ENCODE measurements around the gene SPEG. TPM values are rescaled to one million over a fixed set of nuclear protein-coding genes. Genes with fewer than 3 reads are reported as not detected.

SPEG gene
- total RNA-seq, 1 donor from 2014 or later, result 5.6 TPM

DNA sequence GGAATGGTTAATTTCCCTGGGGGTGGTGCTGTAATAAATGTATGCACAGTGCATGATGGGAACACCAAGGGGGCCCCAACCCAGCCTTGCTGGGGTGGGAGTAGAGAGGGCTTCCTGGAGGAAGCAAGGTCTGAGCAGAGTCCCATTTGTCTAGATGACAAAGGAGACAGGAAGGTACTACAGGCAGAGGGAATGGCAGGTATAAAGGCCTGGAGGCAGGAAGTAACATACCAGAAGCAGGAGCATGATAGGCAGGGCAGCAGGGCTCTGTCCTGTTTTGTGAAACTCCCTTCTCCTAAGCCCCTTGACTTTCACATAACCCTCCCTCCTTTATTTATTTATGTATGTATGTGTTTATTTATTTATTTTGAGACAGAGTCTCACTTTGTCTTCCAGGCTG, 68.0 kb downstream of the SPEG start:
- Mint-ChIP-seq H3K27me3 (ENCODE audit: insufficient read depth, low read depth) (peaks cover 13% of the 10 kb centered on the region), H3K27ac (no peak overlapping the region), H3K9me3 (no peaks in the 10 kb centered on the region), H3K4me1 (peaks cover 37% of the 10 kb centered on the region), H3K4me3 (no peak overlapping the region), H3K36me3 (no peaks in the 10 kb centered on the region)
- peaks cover 9% of the 10 kb centered on the region for H3K27me3 ChIP-seq
- no peak for TF ChIP-seq EZH2 (IDR thresholded peaks at IDR 0.05)
- no peak for TF ChIP-seq EZH2phosphoT487 (IDR thresholded peaks at IDR 0.05)
- TF ChIP-seq, protein P1, sequence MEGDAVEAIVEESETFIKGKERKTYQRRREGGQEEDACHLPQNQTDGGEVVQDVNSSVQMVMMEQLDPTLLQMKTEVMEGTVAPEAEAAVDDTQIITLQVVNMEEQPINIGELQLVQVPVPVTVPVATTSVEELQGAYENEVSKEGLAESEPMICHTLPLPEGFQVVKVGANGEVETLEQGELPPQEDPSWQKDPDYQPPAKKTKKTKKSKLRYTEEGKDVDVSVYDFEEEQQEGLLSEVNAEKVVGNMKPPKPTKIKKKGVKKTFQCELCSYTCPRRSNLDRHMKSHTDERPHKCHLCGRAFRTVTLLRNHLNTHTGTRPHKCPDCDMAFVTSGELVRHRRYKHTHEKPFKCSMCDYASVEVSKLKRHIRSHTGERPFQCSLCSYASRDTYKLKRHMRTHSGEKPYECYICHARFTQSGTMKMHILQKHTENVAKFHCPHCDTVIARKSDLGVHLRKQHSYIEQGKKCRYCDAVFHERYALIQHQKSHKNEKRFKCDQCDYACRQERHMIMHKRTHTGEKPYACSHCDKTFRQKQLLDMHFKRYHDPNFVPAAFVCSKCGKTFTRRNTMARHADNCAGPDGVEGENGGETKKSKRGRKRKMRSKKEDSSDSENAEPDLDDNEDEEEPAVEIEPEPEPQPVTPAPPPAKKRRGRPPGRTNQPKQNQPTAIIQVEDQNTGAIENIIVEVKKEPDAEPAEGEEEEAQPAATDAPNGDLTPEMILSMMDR (IDR thresholded peaks at IDR 0.05), result no peak
- no peaks in the 10 kb centered on the region for H3K79me2 ChIP-seq (ENCODE audit: low read depth)
- no peaks in the 10 kb centered on the region for H3K36me3 ChIP-seq
- no peak overlapping the region for H3K27ac ChIP-seq
- no peak overlapping the region for H3K4me2 ChIP-seq
- H3K4me1 ChIP-seq, result peaks cover 28% of the 10 kb centered on the region
- no peak overlapping the region for H3K4me3 ChIP-seq
- H4K20me1 ChIP-seq (ENCODE audit: low read depth), result no peaks in the 10 kb centered on the region
- no peak overlapping the region for H2AFZ ChIP-seq (replicated peaks)
- H3K9me3 ChIP-seq (ENCODE audit: low read depth), result no peaks in the 10 kb centered on the region
- H3K9ac ChIP-seq, result no peak overlapping the region
- no peak for DNase-seq (ENCODE audit: low spot score)
- H3F3A ChIP-seq (ENCODE audit: low read depth), result peaks cover 24% of the 10 kb centered on the region

DNA sequence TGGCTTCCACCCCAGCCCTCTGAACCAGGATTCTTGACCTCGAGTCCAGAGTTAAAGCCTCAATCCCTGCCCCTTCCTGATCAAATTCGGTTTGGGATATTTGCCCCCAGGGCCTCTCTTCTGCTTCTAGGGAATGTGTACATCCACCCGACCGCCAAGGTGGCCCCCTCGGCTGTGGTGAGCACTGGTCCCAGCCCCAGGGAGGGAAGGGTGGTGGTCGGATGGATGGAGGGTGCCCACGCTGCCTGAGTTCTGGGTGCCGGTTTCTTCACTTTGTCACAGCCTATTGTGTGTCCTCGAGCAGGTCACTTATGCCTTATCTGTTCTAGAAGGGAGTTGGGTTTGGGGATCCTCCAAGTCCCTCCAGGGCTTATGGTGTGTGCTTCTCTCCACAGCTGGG, 70.9 kb downstream of the SPEG start:
- TF ChIP-seq EZH2phosphoT487 (IDR thresholded peaks at IDR 0.05) (no peak), EZH2 (IDR thresholded peaks at IDR 0.05) (no peak)
- TF ChIP-seq, protein P1 (IDR thresholded peaks at IDR 0.05), result no peak
- Histone ChIP-seq H3K27me3 (no peaks in the 10 kb centered on the region), H3F3A (ENCODE audit: low read depth) (peaks cover 27% of the 10 kb centered on the region), H3K4me2 (no peak overlapping the region), H4K20me1 (ENCODE audit: low read depth) (no peaks in the 10 kb centered on the region), H2AFZ (replicated peaks) (no peak overlapping the region), H3K4me1 (peaks cover 36% of the 10 kb centered on the region), H3K27ac (no peak overlapping the region), H3K9ac (no peak overlapping the region), H3K4me3 (no peak overlapping the region), H3K9me3 (ENCODE audit: low read depth) (no peaks in the 10 kb centered on the region), H3K79me2 (ENCODE audit: low read depth) (no peaks in the 10 kb centered on the region), H3K36me3 (no peaks in the 10 kb centered on the region)
- Mint-ChIP-seq H3K4me1 (peaks cover 41% of the 10 kb centered on the region), H3K4me3 (no peak overlapping the region), H3K27me3 (ENCODE audit: insufficient read depth, low read depth) (peaks cover 11% of the 10 kb centered on the region), H3K27ac (no peak overlapping the region), H3K36me3 (no peaks in the 10 kb centered on the region), H3K9me3 (no peaks in the 10 kb centered on the region)
- DNase-seq (ENCODE audit: low spot score), result no peak

DNA sequence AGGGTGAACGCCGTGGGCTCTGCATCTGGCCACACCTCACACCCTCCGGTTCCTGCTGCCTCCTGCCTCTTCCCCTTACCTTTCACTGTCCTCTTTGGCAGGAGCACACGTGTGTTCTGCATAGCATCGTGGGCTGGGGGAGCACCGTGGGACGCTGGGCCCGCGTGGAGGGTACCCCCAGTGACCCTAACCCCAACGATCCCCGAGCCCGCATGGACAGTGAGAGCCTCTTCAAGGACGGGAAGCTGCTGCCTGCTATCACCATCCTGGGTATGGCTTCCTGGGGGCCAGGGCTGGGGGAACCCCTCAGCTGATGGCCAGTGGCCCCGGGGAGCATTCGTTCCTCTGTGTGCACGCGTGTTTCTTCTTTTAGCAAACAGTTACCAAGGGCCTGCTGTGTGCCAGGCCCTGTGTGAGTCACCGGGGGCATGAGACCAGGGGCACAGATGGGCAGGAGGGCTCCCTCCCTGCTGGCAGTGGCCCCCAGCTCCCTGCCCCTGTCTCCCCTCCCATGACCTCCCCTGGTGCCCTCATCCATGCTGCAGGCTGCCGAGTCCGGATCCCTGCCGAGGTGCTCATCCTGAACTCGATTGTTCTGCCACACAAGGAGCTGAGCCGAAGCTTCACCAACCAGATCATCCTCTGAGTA, 71.6 kb downstream of the SPEG start:
- H3K27me3 Mint-ChIP-seq (ENCODE audit: insufficient read depth, low read depth), result peaks cover 11% of the 10 kb centered on the region
- H3K27ac ChIP-seq, result no peak overlapping the region
- H3K4me2 ChIP-seq, result no peak overlapping the region
- H3K9ac ChIP-seq, result no peak overlapping the region
- no peaks in the 10 kb centered on the region for H3K27me3 ChIP-seq
- H3K27ac Mint-ChIP-seq, result peak overlapping the region; percentile 95
- H3K36me3 ChIP-seq, result no peaks in the 10 kb centered on the region
- H3K36me3 Mint-ChIP-seq, result no peaks in the 10 kb centered on the region
- no peak for TF ChIP-seq EZH2 (IDR thresholded peaks at IDR 0.05)
- TF ChIP-seq, protein P1 (IDR thresholded peaks at IDR 0.05), result no peak
- TF ChIP-seq EZH2phosphoT487 (IDR thresholded peaks at IDR 0.05), result no peak
- H3K9me3 ChIP-seq (ENCODE audit: low read depth), result no peaks in the 10 kb centered on the region
- no peak for DNase-seq (ENCODE audit: low spot score)
- H2AFZ ChIP-seq (replicated peaks), result no peak overlapping the region
- H3K4me1 Mint-ChIP-seq, result peaks cover 45% of the 10 kb centered on the region
- H4K20me1 ChIP-seq (ENCODE audit: low read depth), result no peaks in the 10 kb centered on the region
- H3K9me3 Mint-ChIP-seq, result no peaks in the 10 kb centered on the region
- peaks cover 43% of the 10 kb centered on the region for H3K4me1 ChIP-seq
- H3K79me2 ChIP-seq (ENCODE audit: low read depth), result no peaks in the 10 kb centered on the region
- peak overlapping the region; percentile 57 for H3K4me3 Mint-ChIP-seq
- peaks cover 32% of the 10 kb centered on the region for H3F3A ChIP-seq (ENCODE audit: low read depth)
- no peak overlapping the region for H3K4me3 ChIP-seq

Data from neural progenitor cell (in vitro differentiated cells).